Stimulated activated CD4-positive, alpha-beta T cell treated with anti-CD3 and anti-CD28 coated beads, Interleukin-12 subunit alpha, Interleukin-12 subunit beta, amount 100 ng/mL, for 4 hours (primary cell): ENCODE measurements around the gene WWC2.

ENCODE experiments used
- DNase-seq: peaks from one replicate; pipeline ENCODE4 v3.0.0-alpha.2; 2020

The WWC2 gene

DNA sequence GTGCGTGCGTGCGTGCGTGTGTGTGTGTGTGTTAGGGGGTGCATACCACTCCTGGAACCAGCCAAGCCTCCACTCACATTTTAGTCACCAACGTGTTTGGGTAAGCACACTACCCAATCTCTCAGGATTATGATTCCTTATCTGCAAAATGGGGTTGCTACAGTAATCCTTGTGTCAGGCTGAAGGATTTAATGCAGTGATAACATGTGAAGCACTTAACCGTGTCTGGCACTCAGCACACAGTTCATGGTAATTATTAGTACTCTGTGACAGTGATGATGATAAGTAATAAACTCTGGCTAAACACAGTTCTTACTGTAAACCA, 163.7 kb downstream of the WWC2 start:
- no peak for DNase-seq

DNA sequence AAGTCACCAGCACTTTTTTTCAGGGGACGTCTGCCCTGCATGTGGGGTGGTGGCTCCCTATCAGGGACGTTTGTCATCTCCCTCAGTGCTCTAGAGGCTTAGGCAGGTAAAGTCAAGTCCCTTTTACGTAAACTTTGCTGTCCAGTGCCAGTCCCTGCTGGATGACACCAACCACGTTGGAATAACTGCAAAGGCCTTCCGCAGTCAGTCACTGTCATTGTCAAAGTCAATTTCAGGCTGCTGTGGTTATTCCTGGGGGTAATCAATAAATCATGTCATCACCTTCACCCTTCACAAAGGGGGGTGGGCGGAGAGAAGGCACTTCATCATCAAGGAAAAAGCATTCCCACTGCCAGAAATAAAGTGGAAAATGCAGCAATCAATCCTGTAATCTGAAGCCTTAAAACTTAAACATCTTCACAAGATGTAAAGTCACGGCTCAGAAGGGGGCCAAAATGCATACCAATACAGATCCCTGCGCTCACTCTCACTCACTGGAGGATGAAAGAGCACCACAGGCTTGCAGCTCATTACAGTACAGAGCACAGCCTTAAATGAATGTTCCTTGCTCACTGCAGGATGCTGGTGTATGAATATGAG, 164.8 kb downstream of the WWC2 start:
- no peak for DNase-seq

DNA sequence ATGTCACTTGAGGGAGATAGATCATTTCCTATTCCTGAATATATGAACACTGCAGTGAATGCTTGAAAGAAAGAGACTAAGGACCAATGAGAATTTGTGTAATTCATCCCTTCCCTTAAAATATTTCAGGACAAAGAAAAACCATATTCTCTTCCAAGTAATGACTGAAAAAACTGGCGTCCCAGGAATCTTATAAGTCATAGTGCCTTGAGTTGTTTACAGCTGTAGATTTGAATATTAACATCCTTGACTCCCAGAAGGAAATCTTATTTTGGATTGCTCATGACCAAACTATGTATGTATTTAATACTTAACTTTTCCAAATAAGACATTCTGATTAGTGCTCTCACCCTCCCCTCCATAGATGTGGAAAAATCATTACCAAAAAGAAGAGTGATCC, 165.6 kb downstream of the WWC2 start:
- no peak for DNase-seq

DNA sequence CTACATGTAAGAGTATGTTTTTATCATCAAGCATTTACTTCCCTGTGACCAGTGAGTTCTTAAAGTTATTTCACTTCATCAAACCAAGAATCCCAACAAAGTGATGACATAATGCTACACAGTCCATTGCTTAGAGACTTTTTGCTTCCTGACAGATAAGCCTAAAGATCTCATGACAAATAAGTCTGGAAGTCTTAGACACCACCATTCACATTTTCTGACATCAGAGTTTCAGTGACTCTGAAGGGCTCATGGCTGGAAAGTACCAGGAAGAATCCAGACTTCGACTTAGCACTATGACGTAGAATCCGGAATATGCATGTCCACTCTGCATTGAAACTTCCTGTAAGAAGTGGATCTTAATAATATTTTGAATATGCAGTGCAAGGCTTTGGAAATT, 167.3 kb downstream of the WWC2 start:
- no peak for DNase-seq

DNA sequence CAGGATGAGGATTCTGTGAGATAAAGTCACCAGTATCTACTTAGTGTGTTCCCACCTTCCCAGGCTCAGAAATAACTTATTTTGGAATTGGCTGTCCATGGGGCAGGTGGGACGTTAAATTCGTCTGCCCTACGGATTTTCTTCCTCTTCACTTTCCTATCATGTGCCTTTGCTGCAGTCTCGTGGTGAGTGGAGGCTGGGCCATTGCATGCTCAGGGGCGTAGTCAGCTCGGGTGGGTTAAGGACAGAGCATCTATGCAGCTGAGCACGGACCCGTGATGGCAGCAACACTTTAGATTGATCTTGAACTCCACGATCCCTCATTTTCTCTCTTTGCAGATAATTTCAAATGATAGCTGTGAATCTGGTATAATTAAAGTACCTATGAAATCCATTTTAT, 169.5 kb downstream of the WWC2 start:
- DNase-seq: no peak

DNA sequence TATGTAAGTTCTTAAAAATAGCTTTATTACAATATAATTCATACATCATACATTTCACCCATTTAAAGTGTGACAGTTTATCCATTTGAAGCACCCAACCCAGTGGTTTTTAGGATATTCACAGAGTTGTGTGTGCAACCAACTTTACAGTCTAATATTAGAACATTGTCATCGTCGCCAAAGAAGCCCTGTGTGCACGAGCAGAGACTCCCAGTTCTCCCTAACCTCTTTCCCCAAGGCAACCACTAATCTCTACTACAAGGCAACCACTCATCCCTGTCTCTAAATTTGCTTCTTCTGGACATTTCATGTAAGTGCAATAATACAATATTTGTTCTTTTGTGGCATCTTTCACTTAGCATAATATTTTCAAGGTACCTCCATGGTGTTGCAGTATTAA, 173.3 kb downstream of the WWC2 start:
- DNase-seq: no peak

DNA sequence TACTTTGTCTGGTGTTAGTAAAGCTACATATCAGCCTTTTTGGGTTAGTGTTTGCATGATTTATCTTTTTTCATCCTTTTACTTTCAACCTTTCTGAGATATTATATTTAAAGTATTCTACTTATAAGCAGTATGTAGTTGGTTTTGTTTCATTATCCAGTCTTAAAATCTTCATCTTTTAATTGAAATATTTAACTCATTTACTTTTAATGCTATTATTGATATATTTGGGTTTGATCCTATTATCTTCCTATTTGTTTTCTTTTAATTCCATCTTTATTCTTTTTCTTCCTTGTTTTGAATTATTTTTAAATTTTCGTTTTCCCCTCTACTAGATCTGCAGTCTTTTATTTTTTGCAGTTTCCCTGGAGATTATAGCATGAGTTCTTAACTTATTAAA, 177.0 kb downstream of the WWC2 start:
- DNase-seq: no peak

DNA sequence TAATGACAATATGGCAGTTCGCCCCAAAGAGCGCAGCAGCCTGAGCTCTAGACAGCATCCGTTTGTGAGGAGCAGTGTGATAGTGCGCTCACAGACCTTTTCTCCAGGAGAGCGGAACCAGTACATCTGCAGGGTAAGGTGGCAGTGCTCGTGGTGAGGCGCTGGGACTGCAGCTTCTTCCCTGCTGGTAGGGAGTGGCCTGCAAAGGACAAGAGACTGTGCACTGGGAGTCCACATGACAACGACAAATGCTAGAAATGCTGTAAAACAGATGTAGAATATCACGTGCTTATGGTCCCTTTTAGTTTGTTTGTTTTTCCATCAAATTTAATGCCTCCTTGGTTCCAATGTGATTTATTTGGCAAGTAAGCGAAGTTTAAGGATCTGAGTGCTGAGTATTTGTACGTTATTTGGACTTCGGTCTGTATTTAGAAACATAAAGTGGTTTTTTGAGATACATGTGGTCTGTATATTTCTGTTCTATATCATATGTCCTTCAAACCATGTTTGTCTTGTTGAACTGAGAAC, 185.3 kb downstream of the WWC2 start:
- no peak for DNase-seq

DNA sequence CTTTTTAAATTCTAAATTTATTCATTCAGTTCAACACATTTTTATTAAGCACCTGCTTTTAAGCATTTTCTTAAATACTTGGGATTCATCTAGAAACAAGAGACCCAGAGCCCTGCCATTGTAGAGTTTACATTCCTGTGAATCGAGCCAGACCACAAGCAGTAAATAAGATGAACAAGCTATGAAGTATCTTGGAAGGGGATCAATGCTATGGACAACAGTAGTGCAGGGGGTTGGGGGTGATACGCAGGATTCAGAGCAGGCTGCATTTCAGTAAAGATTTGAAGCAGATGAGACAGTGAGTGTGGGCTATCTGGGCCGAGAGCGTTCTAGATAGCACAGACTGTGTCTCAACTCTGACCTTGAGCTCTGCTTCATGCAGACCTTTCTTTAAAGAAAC, 185.9 kb downstream of the WWC2 start:
- DNase-seq: no peak

DNA sequence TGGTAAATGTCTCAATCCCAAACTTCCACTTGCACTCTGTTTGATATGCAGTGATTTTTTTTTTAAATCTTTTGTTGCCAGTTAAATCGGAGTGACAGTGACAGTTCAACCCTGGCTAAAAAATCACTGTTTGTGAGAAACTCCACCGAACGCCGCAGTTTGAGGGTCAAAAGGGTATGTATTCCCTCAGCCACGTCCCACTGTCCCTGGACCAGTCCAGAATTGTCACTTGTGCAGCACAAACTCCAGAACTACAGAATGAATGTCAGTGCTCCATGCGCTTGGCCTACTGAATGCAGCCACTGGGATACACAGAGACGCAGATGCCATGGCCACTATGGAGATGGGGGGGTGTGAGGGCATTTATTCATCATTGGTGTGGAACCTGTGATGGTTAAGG, 186.8 kb downstream of the WWC2 start:
- DNase-seq: no peak

DNA sequence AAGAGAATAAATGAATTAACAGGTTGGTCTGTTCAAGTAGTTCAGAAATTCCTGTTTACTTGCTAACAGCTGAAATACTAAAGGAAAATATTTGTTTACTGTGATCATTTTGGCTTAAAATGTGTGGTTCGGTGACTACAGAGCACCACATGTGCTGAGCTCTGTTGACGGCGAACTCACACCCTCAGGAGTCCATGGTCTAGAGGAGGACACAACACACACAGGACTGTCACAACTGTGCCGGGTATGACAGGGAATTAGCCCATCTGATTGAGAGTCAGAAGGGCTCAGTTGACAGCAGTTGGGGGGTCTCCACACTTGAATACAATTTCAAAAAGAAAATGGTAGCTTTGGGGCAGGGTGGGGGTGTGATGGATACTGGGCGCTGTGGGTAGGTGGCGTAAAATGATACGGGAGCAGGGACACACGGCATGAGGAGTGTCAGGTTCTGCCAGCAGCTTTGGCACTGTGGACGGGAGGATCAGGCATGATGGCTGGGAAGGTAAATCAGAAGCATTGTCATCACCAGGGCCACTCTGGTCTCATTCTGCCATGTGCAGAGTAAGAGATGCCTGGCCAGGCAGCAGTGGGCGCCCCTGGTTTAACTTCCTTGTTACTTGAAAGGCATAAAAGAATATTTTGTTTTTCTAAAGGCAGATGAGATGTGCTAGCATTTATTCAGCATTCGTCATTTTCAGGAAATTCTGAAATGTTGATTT, 187.7 kb downstream of the WWC2 start:
- DNase-seq: no peak

DNA sequence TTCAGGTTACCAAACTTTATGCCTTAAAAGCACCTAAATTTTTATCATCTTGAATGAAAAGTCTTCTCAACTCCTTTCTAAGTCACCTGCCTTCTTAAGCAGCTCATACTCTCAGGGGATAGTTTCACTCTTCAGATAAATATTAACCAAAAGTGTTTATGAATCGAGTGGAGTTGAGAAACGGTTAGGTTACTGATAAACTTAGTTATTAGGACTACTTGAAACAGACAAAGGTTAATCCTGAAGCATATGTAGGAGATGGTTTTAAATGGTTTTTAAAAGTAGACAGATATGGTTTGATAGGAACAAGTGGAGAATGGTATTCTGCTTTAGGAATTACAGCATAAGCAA, 188.2 kb downstream of the WWC2 start:
- DNase-seq: no peak

DNA sequence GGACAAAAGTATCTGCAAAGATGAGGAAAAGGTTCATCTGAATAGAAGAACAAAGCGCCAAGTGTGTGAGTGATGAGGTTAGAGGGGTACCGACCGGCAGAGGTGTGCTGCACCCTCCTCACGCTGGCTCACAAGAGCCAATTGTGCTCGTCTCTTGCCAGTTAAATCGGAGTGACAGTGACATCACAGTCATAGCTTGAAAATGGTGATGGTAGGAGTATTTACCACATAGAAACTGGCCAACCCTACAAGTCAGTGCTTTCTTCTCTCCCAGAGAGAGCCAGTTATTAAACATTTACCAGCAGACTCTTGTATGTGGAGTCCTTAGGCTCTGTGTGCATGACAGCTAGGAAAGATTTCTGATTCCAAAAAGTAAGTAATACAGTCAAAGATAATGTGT, 188.6 kb downstream of the WWC2 start:
- DNase-seq: no peak

DNA sequence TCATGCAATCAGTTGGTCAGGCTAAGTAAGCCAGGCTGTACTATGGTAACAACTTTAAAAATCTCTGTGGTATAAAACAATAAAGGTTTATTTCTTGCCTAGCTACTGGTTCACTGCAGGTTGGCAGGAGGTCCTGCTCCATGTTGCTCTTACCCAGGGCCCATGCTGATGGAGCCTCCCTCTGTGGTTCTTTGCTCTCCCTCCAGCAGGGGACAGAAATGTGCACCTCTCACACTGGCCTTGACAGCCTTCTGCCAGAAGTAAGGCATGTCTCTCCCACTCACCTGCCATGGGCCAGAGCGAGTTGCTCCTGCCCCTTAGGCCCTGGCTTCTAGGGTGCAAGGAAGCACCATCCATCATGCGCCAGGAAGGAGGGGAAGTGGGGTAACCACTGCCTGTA, 189.9 kb downstream of the WWC2 start:
- DNase-seq: no peak

DNA sequence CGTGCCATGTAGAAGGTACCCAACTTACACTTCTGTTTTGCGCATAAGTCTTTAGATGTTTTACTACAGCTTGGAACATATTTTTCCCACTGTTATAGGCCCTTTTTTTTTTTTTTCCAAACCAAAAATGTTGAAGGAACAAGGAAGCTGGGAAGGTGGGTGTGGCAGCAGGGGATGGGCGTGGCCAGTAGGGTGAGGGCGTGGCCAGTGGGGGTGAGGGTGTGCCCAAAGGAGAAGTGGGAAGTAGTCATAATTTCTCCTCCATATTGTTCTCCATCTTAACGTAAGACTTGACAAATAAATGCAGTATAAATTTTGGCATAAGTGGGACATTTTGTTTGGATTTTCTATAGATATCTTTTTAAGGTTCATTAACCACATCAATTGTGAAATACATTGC, 190.6 kb downstream of the WWC2 start:
- DNase-seq: no peak

DNA sequence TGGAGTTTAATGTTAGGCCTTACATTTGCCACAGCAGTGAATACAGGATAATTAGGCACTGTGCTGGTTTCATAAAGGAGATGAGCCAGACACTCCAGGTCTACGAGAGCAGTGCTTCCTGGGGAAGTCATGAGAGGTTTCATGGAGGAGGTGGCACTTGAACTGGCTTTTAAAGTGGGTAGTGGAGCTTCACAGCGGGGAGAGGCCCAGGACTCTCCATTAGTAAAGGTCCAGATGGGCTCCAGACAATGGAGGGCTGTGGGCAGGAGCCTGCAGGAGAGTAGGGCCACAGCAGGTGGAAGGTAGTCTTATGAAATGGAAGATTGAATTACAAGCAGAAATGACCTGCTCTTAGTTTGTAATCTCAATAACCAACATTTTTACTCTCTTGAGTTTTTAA, 192.0 kb downstream of the WWC2 start:
- DNase-seq: no peak

DNA sequence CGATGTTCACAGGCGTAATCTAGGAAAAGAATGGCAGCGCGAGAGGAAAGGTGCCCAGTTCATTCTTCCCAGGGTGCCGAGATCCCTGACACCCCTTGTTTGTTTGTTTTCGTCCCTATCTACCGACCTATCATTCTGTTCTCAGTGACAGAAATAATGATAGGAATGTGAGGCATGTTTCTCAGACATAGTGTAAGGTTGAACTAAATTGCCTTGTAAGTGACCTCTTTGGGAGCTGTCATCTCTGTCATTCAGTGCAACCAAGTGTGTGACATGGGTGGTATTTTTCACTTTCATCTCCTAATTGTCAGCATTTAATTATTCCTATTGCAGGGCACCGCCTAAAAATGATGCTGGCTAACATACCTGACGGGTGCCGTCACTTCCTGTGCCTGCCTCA, 196.7 kb downstream of the WWC2 start:
- no peak for DNase-seq

DNA sequence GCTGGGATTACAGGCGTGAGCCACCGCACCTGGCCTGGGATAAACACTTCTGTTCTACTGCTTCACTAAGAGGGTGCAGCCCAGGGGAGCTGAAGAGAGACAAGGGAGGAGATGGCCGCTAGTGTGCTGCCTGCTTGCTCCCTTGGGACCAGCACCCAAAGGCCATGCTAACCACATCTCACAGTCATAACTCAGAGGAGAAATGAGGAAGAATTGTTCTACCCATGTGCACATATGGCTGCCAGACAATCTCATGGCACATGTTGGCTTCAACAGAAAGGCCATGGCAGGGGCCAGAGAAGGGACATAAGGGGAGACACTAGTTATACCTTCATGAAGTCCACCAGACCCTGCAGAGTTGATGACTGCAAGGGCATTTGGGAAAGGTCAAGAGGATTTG, 198.6 kb downstream of the WWC2 start:
- DNase-seq: no peak

DNA sequence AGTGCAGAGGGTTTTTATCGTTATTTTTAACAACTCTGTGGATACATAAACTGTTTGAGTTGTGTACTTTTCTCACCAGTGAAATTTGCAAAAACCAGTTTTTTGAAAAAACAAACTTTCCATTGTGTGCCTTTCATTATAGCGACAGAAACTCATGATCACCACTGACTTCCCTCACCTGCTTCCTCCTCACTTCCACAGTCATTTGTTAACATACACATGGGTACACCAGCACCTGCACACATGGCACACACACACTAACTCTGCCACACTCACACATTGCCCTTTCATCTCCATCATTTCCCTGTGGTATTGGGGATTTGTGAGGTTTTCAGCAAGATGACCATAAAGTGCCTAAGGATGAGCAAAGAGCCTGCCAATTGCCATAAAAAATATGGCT, 200.4 kb downstream of the WWC2 start:
- DNase-seq: no peak

DNA sequence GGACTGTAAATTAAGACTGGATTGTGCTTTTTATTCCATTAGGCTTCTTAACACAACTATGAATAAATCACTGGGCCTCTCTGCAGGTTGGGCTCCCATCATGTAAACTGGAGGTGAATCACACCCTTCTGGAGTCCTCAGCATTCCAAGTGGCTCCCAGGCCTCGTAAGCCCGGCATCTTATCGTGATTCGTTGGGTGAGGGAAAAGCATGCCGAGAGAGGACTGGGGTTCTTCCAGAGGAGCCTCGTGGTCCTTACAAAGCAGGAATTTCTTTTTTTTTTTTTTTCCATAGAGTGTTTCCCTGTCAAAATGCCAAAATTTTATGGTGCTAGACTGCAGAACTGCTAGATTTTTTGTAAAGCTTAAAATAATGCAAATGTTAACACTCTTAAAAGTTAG, 201.0 kb downstream of the WWC2 start:
- DNase-seq: no peak

DNA sequence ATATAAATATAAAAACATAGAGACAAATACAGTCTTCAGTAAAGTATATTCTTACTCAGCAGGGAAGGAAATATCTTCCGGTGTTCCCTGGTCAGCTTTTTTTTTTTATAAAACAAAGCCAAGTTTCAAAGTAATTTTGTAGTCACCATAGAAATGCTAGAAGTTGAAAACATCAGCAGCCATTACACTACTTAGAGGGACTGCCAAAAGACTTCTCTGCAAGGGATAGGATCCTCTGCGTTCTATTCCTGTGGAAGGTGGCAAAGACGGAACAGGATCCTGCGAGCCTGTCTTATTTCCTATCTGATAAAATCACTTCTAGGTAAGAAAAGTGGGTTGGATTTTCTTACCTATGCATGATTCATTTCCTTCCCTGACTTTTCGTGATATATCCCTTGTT, 201.6 kb downstream of the WWC2 start:
- no peak for DNase-seq

DNA sequence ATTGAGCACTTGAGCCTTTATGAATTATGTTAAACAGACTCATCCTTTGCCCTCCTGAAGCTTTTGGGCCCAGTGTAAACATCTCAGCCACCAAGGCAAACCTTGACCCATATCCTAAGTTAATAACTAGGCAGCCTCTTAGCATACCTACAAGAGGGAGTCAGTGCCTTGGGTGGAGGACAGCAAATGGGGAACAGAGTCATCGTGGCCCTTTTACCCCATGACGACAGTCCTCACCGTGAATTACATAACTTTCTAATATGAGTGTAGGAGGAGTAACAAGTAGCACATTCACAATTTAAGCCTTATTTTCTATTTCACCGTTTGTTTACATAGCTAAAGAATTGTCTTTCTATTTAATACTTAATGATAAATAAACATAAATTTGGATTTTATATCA, 204.2 kb downstream of the WWC2 start:
- DNase-seq: no peak

DNA sequence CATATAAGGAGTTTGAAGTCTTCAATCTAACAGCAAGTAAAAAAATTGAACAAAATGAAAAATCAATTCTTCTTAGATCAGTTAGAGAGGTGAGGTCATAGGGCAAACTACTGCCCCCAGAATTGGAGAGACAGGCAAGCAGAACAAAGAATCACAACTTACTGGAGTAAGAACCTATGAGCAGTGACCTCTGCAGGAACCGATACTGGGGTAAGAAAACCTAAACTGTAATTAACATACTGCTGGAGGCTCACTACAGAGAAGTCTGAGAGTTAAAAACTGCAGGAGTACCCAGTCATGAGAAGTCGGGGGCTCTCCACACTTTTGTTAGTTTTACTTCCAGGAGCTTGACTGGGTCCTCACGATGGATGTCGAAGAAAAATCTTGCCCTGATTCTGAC, 205.0 kb downstream of the WWC2 start:
- DNase-seq: no peak

DNA sequence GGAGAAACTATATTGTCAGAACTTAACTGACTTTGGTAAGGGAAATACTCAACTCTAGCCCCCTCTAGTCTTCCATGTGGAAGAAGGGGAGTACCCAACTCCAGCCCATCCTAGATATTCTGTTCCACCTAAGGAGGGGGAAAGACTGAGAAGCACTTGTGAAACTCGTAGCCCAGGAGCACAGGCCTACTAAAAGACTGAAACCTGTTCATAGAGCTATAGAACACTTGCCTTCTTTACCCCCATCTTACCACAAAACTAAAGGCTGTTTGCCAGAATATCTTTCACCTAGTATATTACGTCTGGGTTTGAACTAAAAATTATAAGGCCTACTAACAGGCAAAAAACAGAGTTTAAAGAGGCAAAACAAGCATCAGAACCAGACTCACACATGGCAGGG, 205.5 kb downstream of the WWC2 start:
- DNase-seq: no peak

DNA sequence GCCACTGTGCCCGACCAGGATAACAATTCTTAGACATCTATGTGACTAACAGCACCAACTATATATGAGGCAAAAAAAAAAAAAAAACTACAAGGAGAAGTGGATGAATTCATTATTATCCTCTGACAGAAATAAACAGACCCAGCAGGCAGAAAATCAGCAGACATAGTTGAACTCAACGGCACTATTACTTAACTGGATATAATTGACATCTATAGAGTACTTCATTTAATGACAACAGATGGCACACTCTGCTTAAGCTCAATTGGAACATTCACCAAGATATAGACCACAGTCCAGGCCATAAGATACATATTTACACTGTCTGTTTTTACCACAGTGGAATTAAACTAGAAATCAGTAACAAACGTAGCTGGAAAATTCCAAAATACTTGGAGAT, 207.8 kb downstream of the WWC2 start:
- no peak for DNase-seq
